GM10266 (cell line): ENCODE results near the gene FHOD1.

Source experiments
- DNase-seq: peaks from one replicate; pipeline ENCODE4 v3.0.0; 2012; ENCODE audit errors: extremely low spot score
- TF ChIP-seq, protein P1 (sequence below): IDR thresholded peaks from 2 replicates; pipeline ENCODE4 v1.5.1; 2012; ENCODE audit warnings: mild to moderate bottlenecking, low read depth; ENCODE audit not compliant: control insufficient read depth, insufficient read depth; ENCODE audit errors: missing control alignments

FHOD1 gene

DNA sequence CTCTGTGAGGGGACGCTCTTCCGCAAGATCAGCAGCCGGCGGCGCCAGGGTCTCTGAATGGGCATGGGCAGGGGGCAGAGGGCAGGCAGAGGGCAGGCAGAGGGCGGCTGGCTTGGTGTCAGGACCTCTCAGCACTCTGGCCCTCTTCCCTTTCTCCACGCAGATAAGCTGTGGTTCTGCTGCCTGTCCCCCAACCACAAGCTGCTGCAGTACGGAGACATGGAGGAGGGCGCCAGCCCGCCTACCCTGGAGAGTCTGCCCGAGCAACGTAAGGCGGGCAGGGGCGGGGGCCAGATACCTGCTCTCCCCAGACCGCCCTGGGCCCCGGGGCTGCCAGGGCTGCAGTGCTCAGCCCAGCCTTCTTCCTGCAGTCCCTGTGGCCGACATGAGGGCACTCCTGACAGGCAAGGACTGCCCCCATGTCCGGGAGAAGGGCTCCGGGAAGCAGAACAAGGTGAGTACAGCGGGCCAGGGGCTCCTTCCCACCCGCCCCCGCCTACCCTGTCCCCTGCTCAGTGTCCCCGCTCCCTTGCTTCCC, 44.3 kb downstream of the FHOD1 start:
- DNase-seq = no peak
- TF ChIP-seq, protein P1, sequence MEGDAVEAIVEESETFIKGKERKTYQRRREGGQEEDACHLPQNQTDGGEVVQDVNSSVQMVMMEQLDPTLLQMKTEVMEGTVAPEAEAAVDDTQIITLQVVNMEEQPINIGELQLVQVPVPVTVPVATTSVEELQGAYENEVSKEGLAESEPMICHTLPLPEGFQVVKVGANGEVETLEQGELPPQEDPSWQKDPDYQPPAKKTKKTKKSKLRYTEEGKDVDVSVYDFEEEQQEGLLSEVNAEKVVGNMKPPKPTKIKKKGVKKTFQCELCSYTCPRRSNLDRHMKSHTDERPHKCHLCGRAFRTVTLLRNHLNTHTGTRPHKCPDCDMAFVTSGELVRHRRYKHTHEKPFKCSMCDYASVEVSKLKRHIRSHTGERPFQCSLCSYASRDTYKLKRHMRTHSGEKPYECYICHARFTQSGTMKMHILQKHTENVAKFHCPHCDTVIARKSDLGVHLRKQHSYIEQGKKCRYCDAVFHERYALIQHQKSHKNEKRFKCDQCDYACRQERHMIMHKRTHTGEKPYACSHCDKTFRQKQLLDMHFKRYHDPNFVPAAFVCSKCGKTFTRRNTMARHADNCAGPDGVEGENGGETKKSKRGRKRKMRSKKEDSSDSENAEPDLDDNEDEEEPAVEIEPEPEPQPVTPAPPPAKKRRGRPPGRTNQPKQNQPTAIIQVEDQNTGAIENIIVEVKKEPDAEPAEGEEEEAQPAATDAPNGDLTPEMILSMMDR = no peak

DNA sequence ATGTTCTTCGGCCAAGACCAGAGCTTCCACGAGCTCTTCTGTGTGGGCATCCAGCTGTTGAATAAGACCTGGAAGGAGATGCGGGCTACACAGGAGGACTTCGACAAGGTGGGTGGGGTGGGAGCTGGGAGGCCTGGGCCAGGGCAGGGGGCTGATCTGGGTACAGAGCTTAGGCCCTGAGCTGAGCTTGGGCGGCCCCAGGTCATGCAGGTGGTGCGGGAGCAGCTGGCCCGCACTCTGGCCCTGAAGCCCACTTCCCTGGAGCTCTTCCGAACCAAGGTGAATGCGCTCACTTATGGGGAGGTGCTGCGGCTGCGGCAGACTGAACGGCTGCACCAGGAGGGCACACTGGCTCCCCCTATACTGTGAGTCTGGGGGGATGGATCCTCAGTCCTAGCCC, 44.9 kb downstream of the FHOD1 start:
- TF ChIP-seq, protein P1 = no peak
- DNase-seq = no peak

DNA sequence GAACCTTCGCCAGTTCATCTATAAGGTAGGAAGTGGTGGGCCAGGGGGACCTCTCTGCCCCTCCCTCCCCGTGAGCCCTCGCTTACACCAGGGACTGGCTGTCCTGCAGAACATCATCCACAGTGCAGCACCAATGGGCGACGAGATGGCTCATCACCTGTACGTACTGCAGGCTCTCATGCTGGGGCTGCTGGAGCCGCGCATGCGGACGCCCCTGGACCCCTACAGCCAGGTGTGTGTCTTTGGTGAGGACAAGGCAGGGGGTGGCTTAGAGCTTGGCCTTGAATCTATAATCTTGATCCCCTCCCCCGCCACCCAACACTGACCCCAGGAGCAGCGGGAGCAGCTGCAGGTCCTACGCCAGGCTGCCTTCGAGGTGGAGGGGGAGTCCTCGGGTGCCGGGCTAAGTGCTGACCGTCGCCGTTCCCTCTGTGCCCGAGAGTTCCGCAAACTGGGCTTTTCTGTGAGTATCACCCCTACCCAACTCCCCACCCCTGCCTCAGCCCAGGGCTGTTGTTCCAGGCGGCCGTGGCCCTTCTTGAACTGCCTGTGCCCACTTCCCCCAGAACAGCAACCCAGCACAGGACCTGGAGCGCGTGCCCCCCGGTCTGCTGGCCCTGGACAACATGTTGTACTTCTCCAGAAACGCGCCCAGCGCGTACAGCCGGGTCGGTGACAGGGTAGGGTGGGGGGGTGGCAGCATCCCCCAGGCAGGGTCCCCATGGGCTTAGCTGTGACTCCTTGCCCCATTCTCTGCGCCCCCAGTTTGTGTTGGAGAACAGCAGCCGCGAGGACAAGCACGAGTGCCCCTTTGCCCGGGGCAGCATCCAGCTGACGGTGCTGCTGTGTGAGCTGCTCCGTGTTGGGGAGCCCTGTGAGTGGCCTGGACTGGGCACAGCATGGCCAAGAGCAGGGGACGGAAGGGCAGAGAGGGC, 45.6 kb downstream of the FHOD1 start:
- no peak for DNase-seq
- TF ChIP-seq, protein P1 = no peak

DNA sequence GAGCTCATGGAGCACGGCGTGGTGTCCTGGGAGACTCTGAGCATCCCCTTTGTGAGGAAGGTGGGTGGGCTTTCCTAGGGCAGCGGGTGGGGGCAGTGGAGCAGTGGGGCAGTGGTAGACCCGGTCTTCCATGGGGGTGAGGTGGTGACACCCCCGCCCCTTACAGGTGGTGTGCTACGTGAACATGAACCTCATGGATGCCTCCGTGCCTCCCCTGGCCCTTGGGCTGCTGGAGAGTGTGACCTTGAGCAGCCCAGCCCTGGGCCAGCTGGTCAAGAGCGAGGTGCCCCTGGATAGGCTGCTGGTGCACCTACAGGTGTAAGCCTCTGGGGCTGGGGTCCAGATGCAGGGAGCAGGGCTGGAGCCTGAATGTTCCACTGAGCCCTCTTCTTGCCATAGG, 46.8 kb downstream of the FHOD1 start:
- DNase-seq = no peak
- TF ChIP-seq, protein P1 = no peak

DNA sequence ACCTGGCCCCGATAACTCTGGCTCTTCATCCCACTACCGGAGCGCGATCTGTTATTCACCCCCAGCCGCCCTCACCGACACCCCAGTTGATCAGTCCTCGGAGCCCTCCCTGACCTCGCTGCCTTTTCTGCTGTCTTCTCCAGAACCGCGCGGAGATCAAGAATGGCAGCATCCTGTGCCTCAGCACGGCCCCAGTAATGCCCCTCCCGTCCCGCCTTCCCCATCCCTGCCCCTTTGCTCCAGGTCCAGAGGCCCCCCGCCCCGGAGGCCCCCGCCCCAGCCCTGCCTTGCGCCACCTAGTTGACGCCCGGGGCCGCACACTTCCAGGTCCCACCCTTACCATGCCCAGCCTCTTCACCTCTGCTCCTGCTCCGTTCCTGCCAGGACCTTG, 47.5 kb downstream of the FHOD1 start:
- DNase-seq = no peak
- TF ChIP-seq, protein P1 = no peak

DNA sequence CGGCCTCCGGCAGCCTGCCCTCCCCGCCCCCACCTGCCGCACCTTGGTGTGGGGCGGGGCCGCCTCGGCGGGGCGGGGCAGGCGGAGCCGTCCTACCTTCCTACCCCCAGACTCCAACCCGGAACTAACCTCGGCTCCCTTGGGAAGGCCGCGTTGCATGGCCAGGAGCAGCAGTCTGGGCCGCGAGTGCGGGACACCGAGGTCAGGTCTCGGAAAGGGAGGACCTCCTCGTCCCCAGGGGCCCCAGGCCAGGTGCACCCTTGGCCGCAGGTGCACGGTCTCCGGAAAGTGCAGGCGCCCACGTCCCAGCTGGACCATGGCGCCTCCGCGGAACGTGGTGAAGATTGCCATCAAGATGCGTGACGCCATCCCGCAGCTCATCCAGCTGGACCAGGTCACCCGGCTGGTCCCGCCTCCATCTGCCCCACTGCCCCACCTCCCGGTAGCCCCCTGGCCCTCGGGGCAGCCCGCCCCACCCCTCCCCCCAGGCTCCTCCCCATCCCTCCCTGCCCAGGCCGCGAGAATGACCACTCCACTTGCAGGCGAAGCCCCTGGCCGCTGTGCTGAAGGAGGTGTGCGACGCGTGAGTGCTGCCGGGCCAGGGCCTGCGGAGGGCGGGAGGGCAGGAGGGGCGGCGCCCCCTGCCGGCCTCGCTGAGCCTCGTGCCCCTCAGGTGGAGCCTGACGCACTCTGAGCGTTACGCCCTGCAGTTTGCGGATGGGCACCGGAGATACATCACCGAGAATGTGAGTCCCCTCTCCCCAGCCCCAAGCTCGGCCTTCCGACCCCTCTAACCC, 48.1 kb downstream of the FHOD1 start, which contains the start of gene ELMO3:
TSS of gene ELMO3 (plus strand) at position 121 of the 797 bp plus-strand sequence. CDS start at position 317, 196 bp downstream.
- DNase-seq = no peak

More for the DNA sequence above, 48.1 kb downstream of the FHOD1 start, which contains the start of gene ELMO3:
- TF ChIP-seq, protein P1 = peak; percentile 36
